ENCODE measurements around the gene VEPH1.

VEPH1 gene

DNA sequence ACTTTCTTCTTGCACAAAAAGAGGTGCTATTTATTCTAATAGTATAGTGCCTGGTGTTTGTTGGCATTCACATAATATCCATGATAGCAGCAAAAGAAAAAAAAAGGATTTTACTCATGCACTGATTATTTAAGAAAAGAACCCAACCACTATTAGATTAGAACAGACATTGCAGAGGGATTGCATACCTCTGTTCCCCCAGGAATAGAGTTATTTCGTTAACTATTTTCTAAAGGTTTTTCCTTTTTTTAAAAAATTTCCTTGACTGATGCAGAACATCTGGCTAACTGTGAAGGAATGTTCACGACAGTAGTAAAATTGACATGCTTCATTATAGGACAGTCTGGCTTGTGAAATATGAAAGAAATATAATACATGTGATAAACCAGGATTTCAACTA, 203.1 kb downstream of the VEPH1 start:
- Mint-ChIP-seq H3K9me3 (no peaks in the 10 kb centered on the region), H3K36me3 (ENCODE audit: low read depth) (no peaks in the 10 kb centered on the region), H3K27ac (no peak overlapping the region), H3K4me1 (peaks cover 9% of the 10 kb centered on the region), H3K27me3 (ENCODE audit: low read depth) (no peaks in the 10 kb centered on the region), H3K4me3 (no peak overlapping the region)
- TF ChIP-seq, protein P1, sequence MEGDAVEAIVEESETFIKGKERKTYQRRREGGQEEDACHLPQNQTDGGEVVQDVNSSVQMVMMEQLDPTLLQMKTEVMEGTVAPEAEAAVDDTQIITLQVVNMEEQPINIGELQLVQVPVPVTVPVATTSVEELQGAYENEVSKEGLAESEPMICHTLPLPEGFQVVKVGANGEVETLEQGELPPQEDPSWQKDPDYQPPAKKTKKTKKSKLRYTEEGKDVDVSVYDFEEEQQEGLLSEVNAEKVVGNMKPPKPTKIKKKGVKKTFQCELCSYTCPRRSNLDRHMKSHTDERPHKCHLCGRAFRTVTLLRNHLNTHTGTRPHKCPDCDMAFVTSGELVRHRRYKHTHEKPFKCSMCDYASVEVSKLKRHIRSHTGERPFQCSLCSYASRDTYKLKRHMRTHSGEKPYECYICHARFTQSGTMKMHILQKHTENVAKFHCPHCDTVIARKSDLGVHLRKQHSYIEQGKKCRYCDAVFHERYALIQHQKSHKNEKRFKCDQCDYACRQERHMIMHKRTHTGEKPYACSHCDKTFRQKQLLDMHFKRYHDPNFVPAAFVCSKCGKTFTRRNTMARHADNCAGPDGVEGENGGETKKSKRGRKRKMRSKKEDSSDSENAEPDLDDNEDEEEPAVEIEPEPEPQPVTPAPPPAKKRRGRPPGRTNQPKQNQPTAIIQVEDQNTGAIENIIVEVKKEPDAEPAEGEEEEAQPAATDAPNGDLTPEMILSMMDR (IDR thresholded peaks at IDR 0.05; ENCODE audit: unreplicated experiment in 3 of 3): no peak

DNA sequence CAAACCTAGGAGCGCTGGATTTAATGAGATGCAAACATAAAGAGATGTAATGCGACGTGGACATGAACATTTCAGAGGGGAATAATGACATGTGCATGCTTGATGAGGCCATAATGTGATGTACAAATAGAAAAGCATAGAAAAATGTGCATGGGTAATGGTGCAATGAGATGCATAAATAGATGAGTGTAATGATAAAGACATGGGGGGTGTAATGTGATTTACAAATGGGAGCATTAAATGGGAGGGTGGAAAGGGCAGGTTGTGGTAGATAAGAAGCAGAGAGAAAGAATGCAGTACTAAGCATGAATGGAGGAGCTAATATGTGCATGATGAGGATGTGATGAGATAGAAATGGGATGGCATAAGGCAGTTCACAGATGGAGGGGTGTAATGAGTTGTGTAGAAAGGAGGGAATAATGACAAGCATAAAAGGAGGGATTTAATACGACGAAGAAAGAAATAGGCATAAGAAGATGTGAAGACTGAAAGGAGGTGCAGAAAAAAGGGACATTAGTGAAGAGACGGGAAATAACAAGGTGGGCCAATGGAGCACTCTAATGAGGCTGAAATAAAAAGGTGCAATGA, 205.8 kb downstream of the VEPH1 start:
- no peaks in the 10 kb centered on the region for H3K27me3 Mint-ChIP-seq (ENCODE audit: low read depth)

DNA sequence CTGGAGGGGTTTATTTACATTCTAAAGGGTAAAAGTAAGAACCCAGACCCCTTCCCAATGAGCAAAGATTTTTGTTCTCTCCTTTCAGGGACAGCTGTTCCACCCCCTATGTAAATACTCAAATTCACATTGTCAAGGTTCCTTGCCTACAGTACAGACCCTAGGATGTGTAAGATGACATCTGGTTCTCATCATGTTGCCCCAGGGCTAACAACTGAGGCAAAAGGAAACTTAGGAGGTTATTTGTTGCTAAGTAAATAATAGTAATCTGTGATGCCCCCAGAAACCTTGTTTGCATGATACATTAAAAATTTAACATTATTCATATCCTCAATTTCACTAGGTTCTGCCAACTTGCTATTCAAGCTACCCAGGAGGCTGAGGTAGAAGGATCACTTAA, 208.3 kb downstream of the VEPH1 start:
- TF ChIP-seq, protein P1 (IDR thresholded peaks at IDR 0.05; ENCODE audit: unreplicated experiment in 3 of 3): no peak
- no peaks in the 10 kb centered on the region for H3K9me3 Mint-ChIP-seq
- peak overlapping the region; percentile 44 to 68 (median 65) for H3K27ac Mint-ChIP-seq
- H3K36me3 Mint-ChIP-seq (ENCODE audit: low read depth): no peaks in the 10 kb centered on the region
- H3K4me1 Mint-ChIP-seq: peaks cover 39% of the 10 kb centered on the region
- H3K27me3 Mint-ChIP-seq (ENCODE audit: low read depth): no peaks in the 10 kb centered on the region
- H3K4me3 Mint-ChIP-seq: no peak overlapping the region

More for the DNA sequence above, 205.8 kb downstream of the VEPH1 start:
- H3K9me3 Mint-ChIP-seq: no peaks in the 10 kb centered on the region
- H3K27ac Mint-ChIP-seq: no peak overlapping the region
- H3K36me3 Mint-ChIP-seq (ENCODE audit: low read depth): no peaks in the 10 kb centered on the region
- H3K4me3 Mint-ChIP-seq: no peak overlapping the region
- H3K4me1 Mint-ChIP-seq: peaks cover 30% of the 10 kb centered on the region
- TF ChIP-seq, protein P1 (IDR thresholded peaks at IDR 0.05; ENCODE audit: unreplicated experiment in 3 of 3): no peak

DNA sequence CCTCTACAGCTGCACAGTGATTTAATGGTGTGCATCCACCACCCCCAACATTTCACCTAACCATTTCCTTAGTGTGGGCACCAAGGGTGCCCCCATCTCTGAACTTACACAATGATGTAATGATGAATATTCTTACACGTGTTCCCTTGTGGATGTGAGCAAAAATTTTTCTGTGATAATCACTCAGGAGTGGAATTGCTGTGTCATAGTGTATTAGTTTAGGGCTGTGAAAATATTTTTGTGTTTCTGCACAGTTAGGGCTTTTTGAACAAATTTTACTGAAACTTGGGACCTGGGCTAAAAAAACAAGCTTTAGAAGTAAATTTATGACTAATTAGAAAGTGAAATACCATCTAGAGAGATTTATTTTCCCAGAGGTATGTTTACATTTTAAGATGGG, 208.7 kb downstream of the VEPH1 start:
- peaks cover 44% of the 10 kb centered on the region for H3K4me1 Mint-ChIP-seq
- TF ChIP-seq, protein P1 (IDR thresholded peaks at IDR 0.05; ENCODE audit: unreplicated experiment in 3 of 3): no peak
- peak overlapping the region; percentile 40 to 68 (median 65) for H3K27ac Mint-ChIP-seq
- H3K9me3 Mint-ChIP-seq: no peaks in the 10 kb centered on the region
- H3K4me3 Mint-ChIP-seq: no peak overlapping the region
- no peaks in the 10 kb centered on the region for H3K36me3 Mint-ChIP-seq (ENCODE audit: low read depth)
- no peaks in the 10 kb centered on the region for H3K27me3 Mint-ChIP-seq (ENCODE audit: low read depth)

DNA sequence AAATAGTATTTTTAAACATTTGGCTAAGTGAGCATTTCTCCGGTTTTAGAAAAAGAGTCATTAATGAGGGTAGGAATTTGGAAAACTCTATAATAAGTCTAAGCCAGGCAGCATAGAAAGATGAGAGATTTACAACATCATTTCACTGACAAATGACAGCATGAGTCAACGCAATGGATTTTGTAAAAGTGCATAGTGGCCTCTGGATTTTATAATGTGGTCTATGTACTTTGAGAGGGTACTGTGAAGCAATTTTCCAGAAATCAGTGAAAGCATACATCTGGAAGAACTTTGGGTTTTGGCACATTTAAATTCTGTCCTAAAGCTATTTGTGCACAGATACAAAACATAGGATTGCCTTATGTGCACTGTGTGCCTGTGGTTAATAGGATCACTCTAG, 212.4 kb downstream of the VEPH1 start:
- peaks cover 48% of the 10 kb centered on the region for H3K4me1 Mint-ChIP-seq
- peak overlapping the region in 2 of 3 experiments; percentile 1 to 65 for H3K27ac Mint-ChIP-seq
- no peak overlapping the region for H3K4me3 Mint-ChIP-seq
- TF ChIP-seq, protein P1 (IDR thresholded peaks at IDR 0.05; ENCODE audit: unreplicated experiment in 3 of 3): no peak
- no peaks in the 10 kb centered on the region for H3K27me3 Mint-ChIP-seq (ENCODE audit: low read depth)
- H3K9me3 Mint-ChIP-seq: no peaks in the 10 kb centered on the region
- no peaks in the 10 kb centered on the region for H3K36me3 Mint-ChIP-seq (ENCODE audit: low read depth)

DNA sequence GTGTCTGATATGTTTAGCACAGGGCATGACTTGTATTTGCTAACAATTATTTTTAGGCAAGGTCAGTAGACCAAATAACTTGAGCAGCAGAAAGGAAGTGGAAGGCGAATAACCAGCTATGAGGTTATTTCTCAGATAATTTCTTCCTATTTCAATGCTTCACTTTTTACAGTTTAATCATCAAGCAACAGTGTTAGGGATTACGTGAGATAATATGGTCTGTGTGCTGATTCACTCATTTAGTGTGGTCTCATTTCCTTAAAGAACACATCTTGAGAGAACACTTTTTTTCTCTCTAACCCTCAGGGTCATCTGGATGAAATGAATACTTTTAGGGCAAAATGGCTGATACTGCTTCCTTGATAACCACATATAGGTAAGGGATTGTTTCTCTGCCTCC, 217.2 kb downstream of the VEPH1 start:
- TF ChIP-seq, protein P1 (IDR thresholded peaks at IDR 0.05; ENCODE audit: unreplicated experiment in 3 of 3): no peak
- Mint-ChIP-seq H3K27me3 (ENCODE audit: low read depth) (no peaks in the 10 kb centered on the region), H3K9me3 (no peaks in the 10 kb centered on the region), H3K36me3 (ENCODE audit: low read depth) (no peaks in the 10 kb centered on the region), H3K4me3 (no peak overlapping the region), H3K27ac (peak overlapping the region in 1 of 3 experiments; percentile 84), H3K4me1 (peaks cover 53% of the 10 kb centered on the region)

Measured in nephron (organoid).